Activated CD4-positive, CD25-positive, alpha-beta regulatory T cell treated with anti-CD3 and anti-CD28 coated beads, Interleukin-2, amount 50 U/mL, for 16 hours (primary cell): ENCODE data around the gene NRDE2.
"Not testable (repeated sequence)": the region's sequence is repeated elsewhere in the genome, so short reads cannot be mapped to it uniquely, and the experiment has no call there.

Experiments
- DNase-seq: peaks from one replicate; pipeline ENCODE4 v3.0.0-alpha.2; 2020; ENCODE audit warnings: low read depth, low spot score

The NRDE2 gene

DNA sequence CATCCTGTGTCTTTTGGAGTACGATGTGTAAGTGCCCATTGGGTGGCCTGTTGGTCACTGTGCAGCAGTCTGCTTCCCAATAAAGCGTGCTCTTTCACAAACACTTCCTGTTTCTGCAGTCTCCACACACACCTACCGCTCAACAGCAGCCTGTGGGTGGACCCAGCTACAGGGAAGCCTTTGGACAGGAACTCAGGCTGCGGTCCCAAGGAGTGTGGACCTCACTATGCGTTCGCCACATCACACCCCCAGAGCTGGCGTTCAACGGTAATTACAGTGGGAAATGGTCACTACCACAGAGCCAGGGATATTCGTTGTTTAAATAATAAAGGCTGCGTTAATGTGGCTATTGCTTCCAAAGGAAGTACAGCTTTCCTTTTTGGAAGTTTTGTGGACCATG is 59.2 kb downstream of the NRDE2 start:
- DNase-seq = no peak

DNA sequence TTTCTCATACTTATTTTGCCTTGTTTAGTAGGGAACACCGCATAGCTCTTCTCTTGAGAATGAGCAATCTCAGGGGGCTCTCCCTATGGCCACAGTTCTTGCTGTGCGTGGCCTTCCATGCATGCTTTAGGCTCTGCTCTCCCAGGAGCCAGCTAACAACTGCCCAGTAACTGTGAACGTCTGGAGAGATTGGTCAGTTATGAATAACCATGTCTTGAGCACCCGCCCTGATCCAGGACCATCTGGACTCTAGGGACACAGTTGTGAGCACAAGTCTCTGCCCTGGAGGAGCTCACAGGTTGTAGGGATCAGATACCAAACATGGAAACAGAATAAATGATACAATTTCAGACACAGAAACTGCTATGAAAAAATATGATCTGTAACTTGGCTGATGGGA is 63.3 kb downstream of the NRDE2 start:
- no peak for DNase-seq

DNA sequence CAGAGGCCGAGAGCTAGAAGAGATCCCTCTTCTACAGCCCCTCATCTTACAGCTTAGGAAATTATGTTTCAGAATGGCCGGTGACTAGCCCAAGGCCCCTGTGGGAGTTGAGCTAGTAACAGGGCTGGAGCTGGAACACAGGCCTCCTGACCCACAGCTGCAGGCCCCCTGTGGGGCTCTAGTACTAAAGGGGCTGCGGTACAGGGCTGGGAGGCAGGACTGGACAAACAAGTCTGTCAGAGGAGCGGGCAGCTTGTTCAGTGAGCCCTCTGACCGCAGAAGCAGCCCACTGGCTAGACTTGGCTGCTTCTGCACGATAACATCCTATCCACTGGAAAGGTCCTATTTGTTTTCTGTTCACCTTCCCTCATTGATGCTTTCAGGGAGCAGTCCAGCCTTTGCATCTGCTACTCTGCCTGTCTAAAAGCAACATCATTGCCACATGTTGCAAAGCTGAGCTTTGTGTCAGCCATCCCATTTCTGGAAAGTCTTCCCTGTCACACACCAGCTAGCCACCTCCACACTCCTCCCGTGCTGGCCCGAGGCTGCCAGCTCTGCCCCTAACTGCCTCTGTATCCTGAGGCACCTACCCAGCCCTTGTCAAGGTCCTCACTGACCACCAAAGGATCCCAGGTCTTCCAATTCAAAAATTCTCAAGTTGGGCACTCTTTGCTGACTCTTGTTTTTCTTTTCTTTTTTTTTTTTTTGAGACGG is 65.1 kb downstream of the NRDE2 start:
- no peak for DNase-seq

GRCh38 chr14:90263748-90264449 is 67.8 kb downstream of the NRDE2 start:
- no peak for DNase-seq

GRCh38 chr14:90256354-90257131 is 75.2 kb downstream of the NRDE2 start, which contains the start of gene PSMC1:
Gene PSMC1, plus strand, starts transcription at chr14:90256553. Its CDS starts 45 bp downstream, at chr14:90256598.
- peak; percentile 76 for DNase-seq

- DNase-seq = no peak
Measured at GRCh38 chr14:90255871-90256270, 75.9 kb downstream of the NRDE2 start.

DNA sequence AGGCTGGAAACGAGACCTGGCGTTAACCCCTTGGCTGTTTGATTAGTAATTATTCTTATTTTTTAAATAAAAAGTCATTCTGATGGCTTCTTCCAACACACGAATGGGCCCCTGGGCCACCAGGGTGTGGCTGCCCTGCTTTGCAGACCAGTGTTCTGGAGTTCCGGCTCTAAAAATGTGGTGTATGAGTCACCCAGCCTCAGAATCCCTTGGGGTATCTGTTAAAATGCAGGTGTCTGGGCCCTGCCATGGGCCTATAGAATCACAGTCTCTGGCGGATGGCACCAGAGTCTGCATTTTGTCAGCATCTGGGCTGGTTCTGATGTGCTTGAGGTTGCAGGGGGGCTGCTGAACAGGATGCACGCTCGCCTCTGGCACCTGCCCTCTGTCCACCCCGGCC is 77.9 kb downstream of the NRDE2 start:
- no peak for DNase-seq

- no peak for DNase-seq
Measured at GRCh38 chr14:90248594-90248993, 83.1 kb downstream of the NRDE2 start.

DNA sequence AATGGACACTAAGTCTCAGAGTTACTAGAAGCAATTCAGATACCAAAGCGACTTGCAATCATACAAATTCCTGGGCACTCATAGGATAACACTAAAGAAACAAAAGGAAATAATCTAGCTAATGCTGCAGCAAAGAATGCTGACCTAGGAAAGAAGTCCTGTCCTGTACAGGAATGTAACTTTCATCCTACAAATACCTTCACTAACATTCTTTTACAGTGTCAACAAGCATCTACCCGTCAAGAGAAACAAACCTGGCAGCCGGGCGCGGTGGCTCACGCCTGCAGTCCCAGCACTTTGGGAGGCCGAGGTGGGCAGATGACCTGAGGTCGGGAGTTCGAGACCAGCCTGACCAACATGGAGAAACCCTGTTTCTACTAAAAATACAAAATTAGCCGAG is 84.3 kb downstream of the NRDE2 start:
- DNase-seq = not testable (repeated sequence)

GRCh38 chr14:90246936-90247335 is 84.8 kb downstream of the NRDE2 start:
- no peak for DNase-seq

DNA sequence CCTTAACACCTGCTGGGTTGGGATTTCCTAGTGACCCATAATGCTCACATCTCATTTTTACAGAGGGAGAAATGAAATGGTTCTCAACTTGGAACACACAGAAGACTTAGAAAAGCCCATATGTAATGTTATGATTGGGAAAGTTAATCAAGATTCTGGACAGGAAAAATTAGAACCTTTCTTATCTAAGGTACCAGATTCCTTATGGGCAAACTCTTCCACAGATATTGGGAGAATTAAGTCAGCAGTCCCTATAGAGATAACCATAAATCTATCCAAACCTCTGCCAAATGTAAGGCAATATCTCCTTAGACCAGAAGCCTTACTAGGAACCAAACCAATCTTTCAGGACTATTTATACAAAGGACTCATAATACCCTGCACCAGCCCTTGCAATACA is 89.3 kb downstream of the NRDE2 start:
- DNase-seq = no peak

- DNase-seq = no peak
Measured at GRCh38 chr14:90239139-90239538, 92.6 kb downstream of the NRDE2 start.

DNA sequence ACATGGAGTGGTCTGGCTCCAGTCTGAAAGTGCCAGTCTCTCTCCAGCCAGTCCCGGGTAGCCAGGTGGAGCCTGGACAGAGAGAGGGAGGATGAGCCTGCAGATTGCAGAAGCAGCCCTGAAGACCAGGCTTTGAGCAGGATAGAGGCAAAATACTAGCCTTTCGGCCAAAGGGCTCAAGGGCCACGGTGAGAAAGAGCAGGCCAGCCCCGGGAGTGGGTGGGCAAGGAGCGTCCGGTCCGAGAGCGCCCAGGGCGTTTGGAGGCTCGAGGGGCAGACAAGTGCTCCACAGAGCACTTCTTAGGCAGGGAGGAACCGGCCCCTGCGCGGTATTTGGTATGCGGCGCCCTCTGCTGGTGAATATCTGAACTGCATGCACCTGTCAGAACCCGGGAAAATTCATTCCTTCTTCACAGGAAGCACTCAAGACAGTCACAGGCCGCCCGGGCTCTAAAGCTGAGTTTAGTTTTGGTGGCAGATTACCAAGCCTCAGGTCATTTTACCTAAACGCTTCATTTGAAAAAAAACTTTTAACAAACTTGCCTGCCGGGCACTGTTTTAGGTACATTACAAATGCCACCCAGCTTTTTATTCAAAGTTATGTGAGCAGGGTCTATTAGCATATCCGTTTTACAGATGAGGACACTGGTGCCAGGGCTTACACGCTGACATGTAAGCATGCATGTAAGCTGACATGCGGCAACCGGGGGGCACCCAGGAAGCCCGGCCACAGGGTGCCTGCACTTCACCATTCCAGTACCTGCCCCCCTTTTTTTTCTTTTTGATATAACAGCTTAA is 96.4 kb downstream of the NRDE2 start:
- DNase-seq = peak; percentile 38

DNA sequence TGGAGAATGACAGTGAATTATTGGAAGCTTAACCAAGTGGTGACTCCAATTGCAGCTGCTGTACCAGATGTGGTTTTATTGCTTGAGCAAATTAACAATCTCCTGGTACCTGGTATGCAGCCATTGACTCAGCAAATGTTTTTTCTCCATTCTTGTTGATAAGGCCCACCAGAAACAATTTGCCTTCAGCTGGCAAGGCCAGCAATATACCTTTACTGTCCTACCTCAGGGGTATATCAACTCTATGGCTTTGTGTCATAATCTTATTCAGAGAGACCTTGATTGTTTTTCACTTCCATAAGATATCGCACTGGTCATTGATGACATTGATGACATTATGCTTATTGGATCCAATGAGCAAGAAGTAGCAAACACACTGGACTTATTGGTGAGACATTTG is 101.8 kb downstream of the NRDE2 start:
- not testable (repeated sequence) for DNase-seq

- no peak for DNase-seq
Measured at GRCh38 chr14:90228478-90228877, 103.3 kb downstream of the NRDE2 start.
